Pancreas (tissue), 10 donors: ENCODE measurements around the gene TM6SF1. TPM values are rescaled to one million over a fixed set of nuclear protein-coding genes. Genes with fewer than 3 reads are reported as not detected.
A peak's percentile ranks its signal among the peaks of the same experiment; 100 is the strongest.

Experiments
- ATAC-seq, 4 donors: fragments of 200-7000 bp; cut with Tn5 transposase; one replicate each; pipeline versions ENCODE4 v1.8.0 to v1.9.1; 2020; ENCODE audit warnings: mild to moderate bottlenecking in 4 of 4, moderate library complexity in 4 of 4
- DNase-seq, 6 donors: peaks; one replicate each; pipeline ENCODE4 v3.0.0-alpha.2; 2020
- FAIRE-seq: peaks from 2 replicates; lab custom pipeline; 2012; peaks lifted over from hg19 to GRCh38; lab: Jason Lieb, UNC
- H3K27ac ChIP-seq, 4 donors: fragments of 200-600 bp; sonication (generic); 1 replicate in 3 of 4; 2 replicates in 1 of 4; pipeline versions ENCODE4 v1.5.0 to v1.8.0; 2020
- H3K27me3 ChIP-seq, 4 donors: fragments of 200-600 bp; one replicate each; pipeline ENCODE4 v1.8.0; 2021
- H3K36me3 ChIP-seq, 3 donors: fragments of 200-600 bp; sonication (generic) in 1 of 3; one replicate each; pipeline versions ENCODE4 v1.5.0 to v1.8.0; 2020 to 2021
- H3K4me1 ChIP-seq, 3 donors: fragments of 200-600 bp; one replicate each; pipeline ENCODE4 v1.8.0; 2021
- H3K4me3 ChIP-seq, 4 donors: fragments of 200-600 bp; sonication (generic) in 2 of 4; one replicate each; pipeline versions ENCODE4 v1.5.0 to v1.8.0; 2020 to 2021
- H3K9me3 ChIP-seq, 4 donors: fragments of 200-600 bp; one replicate each; pipeline ENCODE4 v1.8.0; 2021
- CTCF ChIP-seq, 4 donors: fragments of 200-600 bp; sonication (generic) in 3 of 4; IDR thresholded peaks; one replicate each; pipeline versions ENCODE4 v1.5.0 to v1.8.0; 2021; ENCODE audit warnings: antibody characterized with exemption in 4 of 4
- WGBS, 2 donors: extraction: QIAGEN DNeasy Blood & Tissue Kit; methylation state at CpG; one replicate each; pipeline ENCODE4 v1.1.7; 2013; 5-methylcytosine and 5-hydroxymethylcytosine counted together
- intact Hi-C, 3 donors: fragments of 100-400 bp; cut with DNase I; formaldehyde crosslinking; loops; one replicate each; pipeline versions ENCODE4 v1.11.1 to v1.14.2; 2022
- polyA plus RNA-seq, 2 donors: library from polyadenylated mRNA; stranded (reverse); fragments of 200-250 nt; gene quantifications; one replicate each; pipeline ENCODE4 v1.2.3, GENCODE V29; 2013
- total RNA-seq, 6 donors: library from RNA; stranded (reverse); fragmentation: NEBNext Ultra II Directional in 4 of 6; extraction: Animal tissue kit (Norgen Biotek cat#: 25700) in 4 of 6; gene quantifications; one replicate each; pipeline versions ENCODE4 v1.2.1 to v1.2.4, GENCODE V29; 2021 to 2023
- donor health status: healthy with polysubstance abuse.
- donor health status: DM: no; HTN: no; CAD: no; lungs with moderate emphysema.
- donor health status: DM: no; HTN: no; CAD: no.
- donor health status: control.
- donor health status: control.
- donor health status: Bipolar disorder and iron deficiency.
- donor health status: DM: yes; HTN: yes; CAD: no.
- donor health status: DM: no; HTN: no; CAD: no.
- donor health status: DM: no; HTN: no; CAD: no.
- donor health status: DM: yes; HTN: yes; CAD: no.

Gene TM6SF1
- total and polyA plus RNA-seq, 8 donors: 0.19 to 6.0 (median 1.0) TPM

GRCh38 chr15:83094583-83094982 lies 12.9 kb upstream of the TM6SF1 start:
- Histone ChIP-seq H3K4me3 (no peak overlapping the region), H3K4me1 (no peaks in the 10 kb centered on the region), H3K36me3 (no peaks in the 10 kb centered on the region), H3K27me3 (peaks cover 0 to 4% (median 0%) of the 10 kb centered on the region in 4 donors), H3K9me3 (no peaks in the 10 kb centered on the region), H3K27ac (no peak overlapping the region)
- FAIRE-seq (no peak), ATAC-seq (no peak), DNase-seq (no peak)
- 80 to 86% methylated on average over 5 of the region's 5 CpGs for WGBS, 2 donors
- no peak for TF ChIP-seq CTCF (IDR thresholded peaks at IDR 0.05)
- intact Hi-C loops: no loop called here

- H3K4me1 ChIP-seq: no peaks in the 10 kb centered on the region
- no peaks in the 10 kb centered on the region for H3K36me3 ChIP-seq
Observed at GRCh38 chr15:83098079-83098478, 9.4 kb upstream of the TM6SF1 start.

DNA sequence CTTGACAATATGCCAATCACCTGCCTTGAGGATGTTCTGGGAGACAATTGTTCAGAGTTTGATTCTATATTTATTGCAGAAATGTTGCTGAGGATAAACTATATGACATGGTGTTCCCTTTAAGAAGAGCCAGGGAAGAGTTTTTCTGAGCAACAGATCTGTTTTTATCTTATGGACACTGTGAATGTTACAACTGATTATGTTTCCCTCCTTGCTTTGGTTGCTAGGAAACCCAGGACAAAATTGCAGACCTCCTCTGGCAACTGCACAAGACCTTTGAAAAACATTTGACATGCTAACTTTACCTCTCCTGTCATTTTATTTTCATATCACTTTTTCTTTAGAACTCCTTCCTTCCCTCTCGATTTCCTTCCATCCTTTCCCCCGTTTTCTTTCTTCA lies 8.2 kb upstream of the TM6SF1 start:
- no peak for TF ChIP-seq CTCF (IDR thresholded peaks at IDR 0.05)
- ATAC-seq: no peak
- H3K4me3 ChIP-seq: no peak overlapping the region
- H3K27ac ChIP-seq: no peak overlapping the region
- DNase-seq: no peak
- 49 to 77% methylated on average over 2 of the region's 2 CpGs for WGBS, 2 donors
- no peaks in the 10 kb centered on the region for H3K9me3 ChIP-seq
- FAIRE-seq: no peak
- H3K4me1 ChIP-seq: no peaks in the 10 kb centered on the region
- no peaks in the 10 kb centered on the region for H3K36me3 ChIP-seq
- intact Hi-C loops: no loop called here
- H3K27me3 ChIP-seq: peaks cover 0 to 4% (median 0%) of the 10 kb centered on the region in 4 donors

More at GRCh38 chr15:83098079-83098478, 9.4 kb upstream of the TM6SF1 start:
- H3K9me3 ChIP-seq: no peaks in the 10 kb centered on the region
- ATAC-seq (no peak), FAIRE-seq (no peak), DNase-seq (no peak)
- peaks cover 0 to 4% (median 0%) of the 10 kb centered on the region in 4 donors for H3K27me3 ChIP-seq
- no peak for TF ChIP-seq CTCF (IDR thresholded peaks at IDR 0.05)
- intact Hi-C loops: no loop called here
- no peak overlapping the region for H3K27ac ChIP-seq
- no peak overlapping the region for H3K4me3 ChIP-seq

DNA sequence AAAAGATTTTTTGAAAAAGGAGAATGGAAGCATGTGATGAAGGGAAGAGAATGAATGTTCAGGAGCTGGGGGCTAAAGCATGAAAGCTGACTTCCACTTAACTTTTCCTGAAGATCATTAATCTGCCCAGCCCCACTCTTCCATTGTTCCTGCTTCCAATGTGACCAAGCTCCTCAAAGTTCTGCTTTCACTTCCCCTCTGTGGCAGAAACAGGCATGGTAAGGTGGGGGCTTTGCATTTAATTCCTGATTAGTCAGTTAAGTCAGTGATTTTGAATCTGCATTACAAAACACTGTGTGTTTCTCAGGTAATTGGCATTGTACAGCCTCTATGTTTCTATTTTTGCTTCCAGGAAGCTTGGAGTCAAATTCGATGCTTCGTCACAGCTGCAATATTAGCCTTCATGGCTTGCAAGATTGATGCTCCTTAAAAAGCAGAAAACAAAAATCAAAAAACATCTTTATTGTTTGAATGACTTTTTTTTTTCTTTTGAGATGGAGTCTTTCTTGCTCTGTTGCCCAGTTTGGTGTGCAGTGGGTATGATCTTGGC lies 7.3 kb upstream of the TM6SF1 start:
- intact Hi-C loops: no loop called here
- WGBS, 2 donors: 57 to 61% methylated on average over 2 of the region's 2 CpGs
- Histone ChIP-seq H3K4me3 (no peak overlapping the region), H3K9me3 (no peaks in the 10 kb centered on the region), H3K27ac (no peak overlapping the region), H3K27me3 (peaks cover 0 to 4% (median 0%) of the 10 kb centered on the region in 4 donors), H3K36me3 (no peaks in the 10 kb centered on the region), H3K4me1 (no peaks in the 10 kb centered on the region)
- ATAC-seq (peak in 2 of 4 donors; percentile 47 to 68), DNase-seq (no peak), FAIRE-seq (no peak)
- TF ChIP-seq CTCF (IDR thresholded peaks at IDR 0.05): no peak

DNA sequence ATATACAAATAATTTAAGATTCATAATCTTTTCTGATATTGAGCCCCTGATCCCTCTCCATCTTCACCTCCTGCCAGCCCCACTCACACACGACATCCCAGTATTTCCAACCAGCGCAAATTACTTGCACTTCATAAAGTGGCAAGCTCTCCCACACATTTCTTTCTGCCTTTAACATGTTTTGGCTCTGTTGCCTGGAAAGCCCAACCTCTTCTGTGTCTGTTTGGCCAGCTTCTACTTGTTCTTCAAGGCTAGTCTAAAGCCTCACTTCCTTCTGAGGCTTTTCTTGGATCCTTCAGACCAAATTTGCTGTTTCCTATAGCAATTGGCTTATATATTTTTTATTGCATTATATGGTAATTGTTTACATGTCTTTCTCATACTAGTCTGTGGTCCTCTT lies 5.1 kb upstream of the TM6SF1 start:
- no peaks in the 10 kb centered on the region for H3K36me3 ChIP-seq
- H3K4me1 ChIP-seq: no peaks in the 10 kb centered on the region
- H3K27ac ChIP-seq: no peak overlapping the region
- H3K9me3 ChIP-seq: no peaks in the 10 kb centered on the region
- TF ChIP-seq CTCF (IDR thresholded peaks at IDR 0.05): no peak
- ATAC-seq: no peak
- DNase-seq: no peak
- 63 to 65% methylated on average over 2 of the region's 2 CpGs for WGBS, 2 donors
- H3K4me3 ChIP-seq: no peak overlapping the region
- no peak for FAIRE-seq
- intact Hi-C loops: no loop called here
- H3K27me3 ChIP-seq: peaks cover 0 to 4% (median 0%) of the 10 kb centered on the region in 4 donors
